Activated T-cell treated with anti-CD3 and anti-CD28 coated beads, Interleukin-2, amount 50 U/mL, for 1 hour (primary cell): Measurements from ENCODE around the gene ADGRG6.

ENCODE experiments used
- DNase-seq: peaks from one replicate; pipeline ENCODE4 v3.0.0-alpha.2; 2020

The ADGRG6 gene

DNA sequence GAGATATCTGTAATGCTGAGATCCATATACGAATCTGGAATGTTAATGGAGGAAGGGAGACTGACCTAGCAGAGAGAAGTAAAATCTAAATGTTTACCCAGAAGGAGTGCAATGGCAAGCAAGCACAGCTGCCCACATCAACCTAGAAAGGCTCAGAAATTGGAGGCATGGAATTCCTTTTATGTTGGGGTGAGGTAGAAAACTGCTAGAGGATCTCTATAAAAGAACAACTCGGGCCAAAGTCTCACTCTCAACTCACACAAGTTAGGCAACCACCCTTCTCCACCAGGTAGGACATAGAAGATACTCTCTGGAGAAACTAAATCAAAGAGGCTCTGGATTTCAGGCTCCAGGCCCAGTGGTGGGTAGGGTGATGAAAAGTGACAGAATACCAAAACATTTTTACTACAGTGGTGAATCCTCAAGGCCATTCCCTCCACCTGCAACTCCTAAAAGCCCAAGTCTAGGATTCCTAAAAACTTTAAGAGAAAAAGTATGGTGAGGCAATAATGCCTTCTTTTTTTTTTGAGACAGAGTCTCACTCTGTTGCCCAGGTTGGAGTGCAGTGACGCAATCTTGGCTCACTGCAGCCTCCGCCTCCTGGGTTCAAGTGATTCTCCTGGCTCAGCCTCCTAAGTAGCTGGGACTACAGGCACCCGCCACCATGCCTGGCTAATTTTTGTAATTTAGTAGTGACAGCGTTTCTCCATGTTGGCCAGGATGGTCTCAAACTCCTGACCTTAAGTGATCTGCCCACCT lies 9.5 kb upstream of the ADGRG6 start:
- no peak for DNase-seq

GRCh38 chr6:142293121-142293520 lies 8.7 kb upstream of the ADGRG6 start:
- DNase-seq = no peak

DNA sequence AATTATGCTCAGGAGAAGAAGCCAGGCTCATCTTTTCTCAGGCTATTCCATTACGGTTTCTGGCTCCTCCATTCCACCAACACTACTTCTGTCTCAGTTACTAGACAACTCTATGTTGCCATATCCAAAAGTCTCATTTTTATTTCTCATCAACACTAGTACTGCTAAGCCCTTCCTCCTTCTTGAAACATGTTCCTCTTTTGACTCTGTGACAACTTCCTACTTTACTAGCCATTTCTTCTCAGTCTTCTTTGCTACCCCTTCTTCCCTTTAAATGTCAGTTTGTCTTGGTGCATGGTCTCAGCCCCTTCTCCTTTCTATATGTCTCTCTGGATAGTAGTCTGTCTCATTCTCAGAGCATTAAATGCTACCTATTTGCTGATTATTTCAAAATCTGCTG lies 7.1 kb upstream of the ADGRG6 start:
- no peak for DNase-seq

- no peak for DNase-seq
Measured at GRCh38 chr6:142296975-142297604, 4.7 kb upstream of the ADGRG6 start.

GRCh38 chr6:142297605-142297995 lies 4.2 kb upstream of the ADGRG6 start:
- no peak for DNase-seq

- no peak for DNase-seq
Measured at GRCh38 chr6:142297996-142298753, 3.6 kb upstream of the ADGRG6 start.

- no peak for DNase-seq
Measured at GRCh38 chr6:142300302-142300701, 1.5 kb upstream of the ADGRG6 start.

DNA sequence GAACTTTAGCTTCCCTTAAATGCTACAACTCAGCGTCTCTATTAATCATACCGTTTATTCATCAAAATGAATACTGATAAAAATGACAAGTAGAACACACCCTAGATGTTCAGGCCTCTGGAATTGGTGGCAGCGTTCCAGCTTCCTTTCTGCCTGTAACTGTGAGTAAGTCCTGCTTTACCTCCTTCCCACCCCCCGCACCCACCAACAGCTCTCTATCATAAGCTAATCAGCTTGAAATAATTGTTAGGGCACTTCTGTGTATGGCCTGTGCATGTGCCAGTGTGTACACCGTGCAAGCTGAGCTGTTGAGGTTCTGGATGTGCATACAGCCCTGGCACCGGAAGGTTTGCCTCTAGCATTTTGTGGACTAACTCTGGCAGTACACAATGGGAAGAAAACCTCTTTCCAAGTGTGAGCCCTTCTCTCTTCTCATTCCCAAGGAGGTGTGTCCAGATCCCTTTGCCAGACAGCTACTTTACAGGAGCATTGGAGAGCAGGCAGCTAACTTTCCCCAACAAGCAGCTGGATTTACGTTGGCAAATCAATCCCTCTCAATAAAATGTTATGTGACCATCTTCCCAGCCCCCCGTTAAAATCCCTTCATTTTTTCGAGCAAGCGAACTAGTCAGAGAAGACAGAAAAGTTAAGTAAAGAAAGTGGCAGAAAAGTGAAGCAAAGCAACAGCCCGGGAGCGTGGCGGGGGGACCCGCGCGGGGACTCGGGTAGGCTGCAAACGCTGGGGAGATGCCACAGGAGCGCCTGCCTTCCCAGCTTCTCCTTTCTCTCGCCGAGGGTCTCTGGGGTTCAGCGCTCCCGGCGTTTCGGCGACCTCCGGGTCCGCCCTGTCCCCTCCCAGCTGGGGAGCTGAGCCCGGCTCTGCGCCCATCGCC lies 803 bp upstream of the ADGRG6 start:
- no peak for DNase-seq

GRCh38 chr6:142302421-142303175 lies 791 bp downstream of the ADGRG6 start:
- no peak for DNase-seq

GRCh38 chr6:142303176-142303533 lies 1.3 kb downstream of the ADGRG6 start:
- DNase-seq = no peak

DNA sequence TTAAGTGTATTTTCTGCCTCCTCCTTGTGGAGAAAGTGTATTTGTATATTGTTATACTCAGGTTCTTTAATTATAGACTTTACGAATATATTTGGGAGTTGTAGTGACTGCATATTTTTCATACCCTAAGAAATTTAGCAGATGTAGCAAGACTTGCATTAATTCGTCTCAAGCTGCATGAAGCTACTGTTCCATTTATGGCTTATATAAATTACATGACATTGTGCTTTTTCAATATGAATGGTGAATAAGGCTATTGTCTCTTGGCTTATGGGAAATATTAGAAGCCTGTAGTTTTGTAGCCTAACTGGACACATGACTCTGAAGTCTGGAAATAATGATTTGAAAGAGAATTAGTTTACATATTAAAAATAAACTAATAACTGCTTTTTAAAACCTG lies 2.4 kb downstream of the ADGRG6 start:
- no peak for DNase-seq

DNA sequence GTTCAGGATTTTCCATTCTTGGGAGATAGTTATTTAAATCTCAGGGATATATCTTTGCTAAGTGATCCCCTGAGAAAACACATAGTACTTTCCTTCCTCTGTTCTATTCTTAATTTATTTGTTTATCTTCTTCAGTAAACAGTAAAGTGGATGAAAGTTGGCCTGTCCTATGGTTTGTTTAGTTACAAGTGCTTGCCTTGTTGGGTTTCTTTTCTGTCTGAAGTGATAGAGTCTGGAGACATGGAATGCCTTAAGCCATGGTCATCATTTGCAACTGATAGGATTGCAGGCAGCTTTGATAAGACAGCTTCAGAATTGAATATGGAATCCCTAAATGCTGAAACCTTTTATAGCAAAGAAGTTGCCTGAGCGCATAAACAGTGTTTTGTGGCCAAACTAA lies 4.9 kb downstream of the ADGRG6 start:
- no peak for DNase-seq

DNA sequence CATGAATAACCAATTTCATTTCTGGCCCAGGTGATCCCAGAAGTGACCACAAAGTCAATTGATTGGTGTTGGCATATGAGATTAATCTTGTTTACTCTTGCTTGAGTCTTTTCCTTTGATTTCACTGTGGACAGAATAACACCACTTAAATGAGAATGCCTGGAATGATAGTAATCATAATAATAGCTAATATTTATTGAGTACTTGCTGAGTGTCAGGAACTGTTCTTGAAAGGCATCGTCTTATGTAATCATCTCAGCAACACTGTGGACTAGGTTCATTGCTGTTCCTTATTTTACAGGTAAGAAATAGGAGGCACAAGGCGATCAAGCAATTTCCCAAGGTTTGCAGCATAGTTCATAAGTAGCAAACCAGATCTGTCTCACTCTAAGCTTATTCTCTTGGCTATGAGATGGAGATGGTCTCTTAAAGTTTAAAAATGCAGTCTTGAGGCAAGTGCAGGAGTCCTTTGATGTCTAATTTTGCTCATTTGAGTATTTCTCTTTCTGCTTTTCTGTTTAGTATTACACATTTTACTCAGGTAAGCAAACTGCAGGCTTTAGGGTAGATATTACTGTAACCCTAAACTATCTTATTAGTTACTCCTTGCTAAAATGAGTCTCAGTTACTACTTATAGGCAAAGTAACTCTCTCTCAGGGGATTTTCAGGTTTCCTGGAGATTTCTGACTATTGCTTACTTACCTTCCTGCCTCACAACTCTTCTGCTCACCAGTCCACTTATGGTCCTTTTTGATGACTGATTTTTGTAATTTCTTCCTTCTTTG lies 6.3 kb downstream of the ADGRG6 start:
- no peak for DNase-seq

DNA sequence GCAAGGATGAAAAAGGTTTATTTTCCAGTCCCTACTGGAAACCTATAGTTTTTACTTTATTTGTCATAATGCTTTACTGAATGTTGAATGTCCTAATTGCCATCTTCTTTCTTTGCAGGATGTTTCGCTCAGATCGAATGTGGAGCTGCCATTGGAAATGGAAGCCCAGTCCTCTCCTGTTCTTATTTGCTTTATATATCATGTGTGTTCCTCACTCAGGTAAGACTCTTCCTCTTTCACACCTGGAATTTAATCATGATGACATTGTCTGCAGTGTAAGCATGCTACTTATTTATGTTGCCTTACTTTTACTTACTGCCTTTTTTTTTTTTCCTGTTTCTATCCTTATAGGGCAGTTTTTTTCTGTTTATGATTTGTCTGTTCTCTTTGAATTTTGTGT lies 7.6 kb downstream of the ADGRG6 start:
- no peak for DNase-seq

DNA sequence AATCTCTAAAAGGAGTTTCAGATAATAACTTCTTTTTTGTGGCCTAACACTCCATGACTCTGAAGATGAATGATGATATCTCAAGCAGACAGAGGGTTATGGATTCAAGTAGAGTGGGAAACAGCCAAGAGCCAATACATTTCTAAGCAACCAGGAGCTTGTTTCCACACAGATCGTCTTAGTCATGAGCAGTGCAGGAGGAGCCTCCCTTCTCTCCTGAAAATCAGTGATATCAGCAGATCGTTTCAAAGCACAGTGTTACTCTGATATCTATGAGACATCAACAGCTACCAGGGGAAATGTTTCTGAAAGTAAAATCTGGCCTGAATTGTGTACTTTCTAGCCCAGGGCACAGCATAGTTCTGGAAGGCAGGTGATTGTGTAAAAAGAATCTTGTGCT lies 11.5 kb downstream of the ADGRG6 start:
- no peak for DNase-seq

- no peak for DNase-seq
Measured at GRCh38 chr6:142316791-142317368, 15.1 kb downstream of the ADGRG6 start.

DNA sequence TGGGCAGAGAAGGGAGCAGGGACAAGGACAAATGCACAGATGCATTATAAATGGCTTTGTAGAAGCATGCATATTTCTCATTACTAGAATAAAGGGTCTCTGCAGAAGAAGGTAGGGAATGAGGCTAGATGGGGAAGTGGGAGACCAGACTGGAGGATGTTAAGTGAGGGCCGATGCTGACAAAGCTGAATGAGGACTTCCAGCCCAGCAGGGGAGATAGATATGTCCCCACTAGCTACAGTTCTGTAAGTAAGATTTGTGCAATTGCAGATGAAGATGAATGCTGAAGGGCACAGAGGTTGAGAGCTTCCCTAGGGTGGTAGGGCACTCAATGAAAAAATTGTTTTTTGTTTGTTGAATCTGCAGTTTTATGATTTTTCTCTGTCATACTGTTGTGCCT lies 16.9 kb downstream of the ADGRG6 start:
- no peak for DNase-seq

DNA sequence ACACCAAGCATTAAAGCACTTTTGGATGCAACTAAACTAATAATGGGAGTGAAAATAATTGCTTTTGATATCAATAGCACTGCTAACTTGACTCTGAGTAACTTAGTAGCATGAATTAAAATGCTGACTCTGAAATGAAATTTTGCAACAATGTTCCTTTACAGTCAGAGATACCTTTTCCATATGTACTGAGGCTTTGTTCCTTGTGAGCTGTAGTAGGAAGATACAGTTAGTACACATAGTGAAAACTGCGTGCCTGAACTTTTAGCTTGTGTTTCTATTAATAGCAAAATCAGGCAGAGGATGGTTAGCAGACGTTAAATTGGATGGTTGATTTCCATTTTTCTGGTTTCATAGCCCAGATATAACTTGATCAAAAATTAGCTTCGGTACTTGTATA lies 18.6 kb downstream of the ADGRG6 start:
- no peak for DNase-seq

GRCh38 chr6:142321451-142321850 lies 19.6 kb downstream of the ADGRG6 start:
- DNase-seq = no peak

DNA sequence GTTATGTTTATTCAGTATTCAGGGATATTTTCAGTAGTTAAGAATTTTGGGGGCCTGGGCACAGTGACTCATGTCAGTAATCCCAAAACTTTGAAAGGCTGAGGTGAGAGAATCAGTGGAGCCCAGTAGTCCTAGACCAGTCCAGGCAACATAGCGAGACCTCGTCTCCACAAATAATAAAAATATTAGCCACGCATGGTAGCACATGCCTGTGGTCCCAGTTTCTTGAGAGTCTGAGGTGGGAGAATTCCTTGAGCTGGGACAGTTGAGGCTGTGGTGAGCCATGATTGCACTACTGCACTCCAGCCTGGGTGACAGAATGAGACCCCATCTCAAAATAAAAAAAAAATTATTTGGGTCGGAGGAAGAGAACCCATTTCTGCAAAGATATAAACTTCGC lies 20.3 kb downstream of the ADGRG6 start:
- no peak for DNase-seq
